ENCODE results near the gene FZD8.

FZD8 gene

GRCh38 chr10:35674843-35675242 lies 32.7 kb upstream of the FZD8 start:
- TF ChIP-seq, protein P1, sequence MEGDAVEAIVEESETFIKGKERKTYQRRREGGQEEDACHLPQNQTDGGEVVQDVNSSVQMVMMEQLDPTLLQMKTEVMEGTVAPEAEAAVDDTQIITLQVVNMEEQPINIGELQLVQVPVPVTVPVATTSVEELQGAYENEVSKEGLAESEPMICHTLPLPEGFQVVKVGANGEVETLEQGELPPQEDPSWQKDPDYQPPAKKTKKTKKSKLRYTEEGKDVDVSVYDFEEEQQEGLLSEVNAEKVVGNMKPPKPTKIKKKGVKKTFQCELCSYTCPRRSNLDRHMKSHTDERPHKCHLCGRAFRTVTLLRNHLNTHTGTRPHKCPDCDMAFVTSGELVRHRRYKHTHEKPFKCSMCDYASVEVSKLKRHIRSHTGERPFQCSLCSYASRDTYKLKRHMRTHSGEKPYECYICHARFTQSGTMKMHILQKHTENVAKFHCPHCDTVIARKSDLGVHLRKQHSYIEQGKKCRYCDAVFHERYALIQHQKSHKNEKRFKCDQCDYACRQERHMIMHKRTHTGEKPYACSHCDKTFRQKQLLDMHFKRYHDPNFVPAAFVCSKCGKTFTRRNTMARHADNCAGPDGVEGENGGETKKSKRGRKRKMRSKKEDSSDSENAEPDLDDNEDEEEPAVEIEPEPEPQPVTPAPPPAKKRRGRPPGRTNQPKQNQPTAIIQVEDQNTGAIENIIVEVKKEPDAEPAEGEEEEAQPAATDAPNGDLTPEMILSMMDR (conservative IDR thresholded peaks at IDR 0.05; ENCODE audit: low read depth, low read length): no peak
- H3K4me3 ChIP-seq (ENCODE audit: low read length): no peak overlapping the region
- DNase-seq (ENCODE audit: low read depth): no peak

- TF ChIP-seq, protein P1 (conservative IDR thresholded peaks at IDR 0.05; ENCODE audit: low read depth, low read length): no peak
- DNase-seq (ENCODE audit: low read depth): no peak
- no peak overlapping the region for H3K4me3 ChIP-seq (ENCODE audit: low read length)
Observed at GRCh38 chr10:35668865-35669650, 27.0 kb upstream of the FZD8 start.

- TF ChIP-seq, protein P1 (conservative IDR thresholded peaks at IDR 0.05; ENCODE audit: low read depth, low read length): no peak
- DNase-seq (ENCODE audit: low read depth): no peak
- no peak overlapping the region for H3K4me3 ChIP-seq (ENCODE audit: low read length)
Observed at GRCh38 chr10:35667971-35668370, 25.9 kb upstream of the FZD8 start.

GRCh38 chr10:35667270-35667889 lies 25.3 kb upstream of the FZD8 start:
- TF ChIP-seq, protein P1 (conservative IDR thresholded peaks at IDR 0.05; ENCODE audit: low read depth, low read length): no peak
- DNase-seq (ENCODE audit: low read depth): no peak
- no peak overlapping the region for H3K4me3 ChIP-seq (ENCODE audit: low read length)

GRCh38 chr10:35661236-35661635 lies 19.1 kb upstream of the FZD8 start:
- DNase-seq (ENCODE audit: low read depth): no peak
- no peak overlapping the region for H3K4me3 ChIP-seq (ENCODE audit: low read length)
- TF ChIP-seq, protein P1 (conservative IDR thresholded peaks at IDR 0.05; ENCODE audit: low read depth, low read length): no peak

GRCh38 chr10:35659456-35659855 lies 17.4 kb upstream of the FZD8 start:
- no peak for DNase-seq (ENCODE audit: low read depth)
- H3K4me3 ChIP-seq (ENCODE audit: low read length): no peak overlapping the region
- TF ChIP-seq, protein P1 (conservative IDR thresholded peaks at IDR 0.05; ENCODE audit: low read depth, low read length): no peak

DNA sequence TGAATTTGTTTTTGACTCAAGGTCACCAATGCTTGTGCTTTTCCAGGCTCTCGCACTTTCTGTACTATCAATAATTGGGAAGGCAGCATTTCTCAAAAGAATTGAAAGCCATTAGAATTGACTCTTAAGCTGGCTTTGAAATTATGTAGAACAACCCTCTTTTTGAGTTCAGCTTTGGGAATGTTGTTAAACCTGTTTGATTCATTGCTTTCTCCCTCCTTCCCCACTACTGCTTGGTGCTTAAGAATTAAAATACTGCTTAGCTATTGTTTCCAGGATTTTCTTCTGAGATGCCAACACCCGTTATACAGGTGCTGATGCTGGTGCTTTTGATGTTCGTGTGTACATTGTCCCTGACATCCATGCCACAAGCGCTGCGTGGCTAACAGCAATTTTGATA lies 15.5 kb upstream of the FZD8 start:
- TF ChIP-seq, protein P1 (conservative IDR thresholded peaks at IDR 0.05; ENCODE audit: low read depth, low read length): no peak

More for the DNA sequence above, 15.5 kb upstream of the FZD8 start:
- DNase-seq (ENCODE audit: low read depth): no peak
- no peak overlapping the region for H3K4me3 ChIP-seq (ENCODE audit: low read length)

Measured in retinal pigment epithelial cell (primary cell).